Astrocyte (in vitro differentiated cells and primary cell): ENCODE measurements around the gene BNIP5. TPM values are rescaled to one million over a fixed set of nuclear protein-coding genes. Genes with fewer than 3 reads are reported as not detected.

Experiments
- DNase-seq: peaks from one replicate; pipeline ENCODE4 v3.0.0-alpha.2; 2010; ENCODE audit warnings: low read depth
- FAIRE-seq: peaks from 2 replicates; lab custom pipeline; 2011; peaks lifted over from hg19 to GRCh38; lab: Jason Lieb, UNC
- H2AFZ ChIP-seq: 2 replicates; pipeline ENCODE4 v1.6.0; 2012; ENCODE audit warnings: low read depth, low read length, inconsistent platforms
- H3K27ac ChIP-seq: 2 replicates; pipeline ENCODE4 v1.5.1; 2011; ENCODE audit warnings: low read depth, low read length, inconsistent platforms
- H3K27me3 ChIP-seq: 2 replicates; pipeline ENCODE4 v1.6.0; 2011; ENCODE audit warnings: low read length, inconsistent platforms; ENCODE audit not compliant: insufficient read depth
- H3K36me3 ChIP-seq: 2 replicates; pipeline ENCODE4 v1.5.1; 2011; ENCODE audit warnings: low read length, inconsistent platforms; ENCODE audit not compliant: insufficient read depth
- H3K4me1 ChIP-seq: 2 replicates; pipeline ENCODE4 v1.5.1; 2011; ENCODE audit warnings: low read length, inconsistent platforms; ENCODE audit not compliant: insufficient read depth
- H3K4me2 ChIP-seq: 2 replicates; pipeline ENCODE4 v1.6.0; 2012; ENCODE audit warnings: low read length, inconsistent platforms
- H3K4me3 ChIP-seq: 2 replicates; pipeline ENCODE4 v1.5.1; 2011; ENCODE audit warnings: low read depth, mild to moderate bottlenecking, low read length, inconsistent platforms; ENCODE audit not compliant: insufficient read depth
- H3K79me2 ChIP-seq: 2 replicates; pipeline ENCODE4 v1.6.0; 2012; ENCODE audit warnings: mild to moderate bottlenecking, low read length, inconsistent platforms; ENCODE audit not compliant: insufficient read depth
- H3K9ac ChIP-seq: 2 replicates; pipeline ENCODE4 v1.6.0; 2012; ENCODE audit warnings: mild to moderate bottlenecking, low read length, inconsistent platforms
- H3K9me3 ChIP-seq: 2 replicates; pipeline ENCODE4 v1.5.1; 2012; ENCODE audit warnings: low read depth, mild to moderate bottlenecking, low read length, inconsistent platforms; ENCODE audit not compliant: insufficient read depth
- H4K20me1 ChIP-seq: 2 replicates; pipeline ENCODE4 v1.6.0; 2012; ENCODE audit warnings: low read length, inconsistent platforms; ENCODE audit not compliant: insufficient read depth
- H3K27ac Mint-ChIP-seq: one replicate; pipeline ENCODE4 v1.8.0; 2021; ENCODE audit warnings: mild to moderate bottlenecking, mixed read lengths; ENCODE audit not compliant: unreplicated experiment
- H3K27me3 Mint-ChIP-seq: one replicate; pipeline ENCODE4 v1.8.0; 2021; ENCODE audit warnings: low read depth, mixed read lengths; ENCODE audit not compliant: unreplicated experiment
- H3K36me3 Mint-ChIP-seq: one replicate; pipeline ENCODE4 v1.8.0; 2021; ENCODE audit warnings: low read depth, mixed read lengths; ENCODE audit not compliant: unreplicated experiment
- H3K4me1 Mint-ChIP-seq: one replicate; pipeline ENCODE4 v1.8.0; 2021; ENCODE audit warnings: low read depth, mixed read lengths; ENCODE audit not compliant: unreplicated experiment
- H3K4me3 Mint-ChIP-seq: one replicate; pipeline ENCODE4 v1.8.0; 2021; ENCODE audit warnings: mild to moderate bottlenecking, moderate library complexity, mixed read lengths; ENCODE audit not compliant: unreplicated experiment
- H3K9me3 Mint-ChIP-seq: one replicate; pipeline ENCODE4 v1.8.0; 2021; ENCODE audit warnings: mild to moderate bottlenecking, mixed read lengths; ENCODE audit not compliant: unreplicated experiment
- EZH2 ChIP-seq: IDR thresholded peaks from 2 replicates; pipeline ENCODE4 v1.6.1; 2012; ENCODE audit warnings: mild to moderate bottlenecking, low read length, inconsistent platforms; ENCODE audit not compliant: insufficient read depth
- total RNA-seq: library from RNA; stranded (reverse); gene quantifications from 2 replicates; pipeline ENCODE4 v1.2.1, GENCODE V29; 2021
- TF ChIP-seq, protein P1 (sequence below): IDR thresholded peaks from 2 replicates; pipeline ENCODE4 v1.5.1; 2011; ENCODE audit warnings: low read depth, mild to moderate bottlenecking, inconsistent platforms, low read length, moderate library complexity; ENCODE audit not compliant: insufficient read depth

BNIP5 gene
- total RNA-seq, 1 donor from 2014 or later, result not detected

DNA sequence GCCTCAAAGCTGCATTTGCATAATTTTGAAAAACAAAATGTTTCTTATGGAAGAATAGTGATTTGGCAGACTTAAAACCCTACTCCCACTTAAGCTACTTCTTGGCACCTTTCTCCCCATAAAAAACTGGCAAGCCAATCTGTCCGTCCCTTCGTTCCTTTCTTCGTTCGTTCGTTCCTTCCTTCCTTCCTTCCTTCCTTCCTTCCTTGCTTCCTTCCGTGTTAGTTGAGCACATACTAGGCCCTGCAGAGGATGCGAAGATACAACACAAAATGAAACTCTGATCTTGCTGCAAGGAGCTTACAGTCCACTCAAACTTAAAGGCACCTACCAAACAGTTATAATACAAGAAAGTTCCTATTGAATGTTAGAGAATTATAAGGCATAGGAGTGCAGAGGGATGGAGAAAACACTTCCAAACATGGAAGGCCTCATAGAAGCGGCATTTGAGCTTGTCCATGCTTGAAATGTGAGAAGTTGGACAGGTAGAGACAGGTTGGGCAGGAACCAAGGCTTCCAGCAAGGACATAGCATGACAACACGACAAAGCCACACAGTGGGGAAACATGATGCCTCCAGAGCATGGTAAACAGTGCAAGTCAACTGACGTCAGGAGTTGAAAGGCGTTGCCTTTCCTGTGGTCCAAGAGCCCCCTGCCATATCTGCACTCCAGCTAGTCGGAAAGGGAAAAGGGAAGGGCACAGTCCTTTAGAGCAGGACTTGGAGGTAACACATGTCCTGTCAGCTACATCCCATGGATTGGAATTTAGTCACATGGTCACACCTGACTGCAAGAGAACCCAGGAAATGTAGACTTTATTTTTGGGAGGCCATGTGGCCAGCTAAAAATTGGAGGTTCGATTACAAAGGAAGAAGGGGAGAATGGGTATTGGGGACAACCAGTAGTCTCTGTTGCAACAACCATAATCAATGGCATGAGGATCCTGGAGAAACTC lies 59.8 kb downstream of the BNIP5 start:
- Mint-ChIP-seq H3K4me1 (no peaks in the 10 kb centered on the region), H3K27me3 (peaks cover 52% of the 10 kb centered on the region), H3K27ac (no peak overlapping the region), H3K9me3 (peaks cover 2% of the 10 kb centered on the region), H3K36me3 (no peaks in the 10 kb centered on the region), H3K4me3 (no peak overlapping the region)
- DNase-seq, result no peak
- TF ChIP-seq, protein P1, sequence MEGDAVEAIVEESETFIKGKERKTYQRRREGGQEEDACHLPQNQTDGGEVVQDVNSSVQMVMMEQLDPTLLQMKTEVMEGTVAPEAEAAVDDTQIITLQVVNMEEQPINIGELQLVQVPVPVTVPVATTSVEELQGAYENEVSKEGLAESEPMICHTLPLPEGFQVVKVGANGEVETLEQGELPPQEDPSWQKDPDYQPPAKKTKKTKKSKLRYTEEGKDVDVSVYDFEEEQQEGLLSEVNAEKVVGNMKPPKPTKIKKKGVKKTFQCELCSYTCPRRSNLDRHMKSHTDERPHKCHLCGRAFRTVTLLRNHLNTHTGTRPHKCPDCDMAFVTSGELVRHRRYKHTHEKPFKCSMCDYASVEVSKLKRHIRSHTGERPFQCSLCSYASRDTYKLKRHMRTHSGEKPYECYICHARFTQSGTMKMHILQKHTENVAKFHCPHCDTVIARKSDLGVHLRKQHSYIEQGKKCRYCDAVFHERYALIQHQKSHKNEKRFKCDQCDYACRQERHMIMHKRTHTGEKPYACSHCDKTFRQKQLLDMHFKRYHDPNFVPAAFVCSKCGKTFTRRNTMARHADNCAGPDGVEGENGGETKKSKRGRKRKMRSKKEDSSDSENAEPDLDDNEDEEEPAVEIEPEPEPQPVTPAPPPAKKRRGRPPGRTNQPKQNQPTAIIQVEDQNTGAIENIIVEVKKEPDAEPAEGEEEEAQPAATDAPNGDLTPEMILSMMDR, result no peak
- no peak overlapping the region for H3K4me3 ChIP-seq
- H4K20me1 ChIP-seq, result no peaks in the 10 kb centered on the region
- no peak for FAIRE-seq
- H3K9ac ChIP-seq, result no peak overlapping the region
- no peaks in the 10 kb centered on the region for H3K79me2 ChIP-seq
- H2AFZ ChIP-seq, result no peak overlapping the region
- H3K4me2 ChIP-seq, result no peak overlapping the region
- H3K27ac ChIP-seq, result no peak overlapping the region
- H3K9me3 ChIP-seq, result no peaks in the 10 kb centered on the region
- no peaks in the 10 kb centered on the region for H3K4me1 ChIP-seq
- no peaks in the 10 kb centered on the region for H3K36me3 ChIP-seq
- H3K27me3 ChIP-seq, result peaks cover 53% of the 10 kb centered on the region

GRCh38 chr6:36273802-36274514 lies 62.7 kb downstream of the BNIP5 start:
- Mint-ChIP-seq H3K27ac (no peak overlapping the region), H3K9me3 (peaks cover 2% of the 10 kb centered on the region), H3K4me3 (no peak overlapping the region), H3K36me3 (no peaks in the 10 kb centered on the region), H3K27me3 (peaks cover 46% of the 10 kb centered on the region), H3K4me1 (peaks cover 2% of the 10 kb centered on the region)
- H2AFZ ChIP-seq, result no peak overlapping the region
- H3K4me1 ChIP-seq, result no peaks in the 10 kb centered on the region
- no peak overlapping the region for H3K4me2 ChIP-seq
- no peak overlapping the region for H3K9ac ChIP-seq
- H3K79me2 ChIP-seq, result no peaks in the 10 kb centered on the region
- no peak overlapping the region for H3K27ac ChIP-seq
- no peak overlapping the region for H3K4me3 ChIP-seq
- H3K36me3 ChIP-seq, result no peaks in the 10 kb centered on the region
- peaks cover 43% of the 10 kb centered on the region for H3K27me3 ChIP-seq
- no peaks in the 10 kb centered on the region for H4K20me1 ChIP-seq
- DNase-seq (no peak), FAIRE-seq (no peak)
- no peaks in the 10 kb centered on the region for H3K9me3 ChIP-seq
- TF ChIP-seq, protein P1, result no peak
- TF ChIP-seq EZH2, result no peak
